HL-60 (cell line): ENCODE results near the gene FOS.

ENCODE experiments used
- GABPA ChIP-seq: IDR thresholded peaks from 2 replicates; pipeline ENCODE4 v1.6.1; 2012; ENCODE audit warnings: low read depth
- POLR2AphosphoS5 ChIP-seq: IDR thresholded peaks from 2 replicates; pipeline ENCODE4 v1.6.1; 2012; ENCODE audit warnings: low read depth
- REST ChIP-seq: IDR thresholded peaks from 2 replicates; pipeline ENCODE4 v1.6.1; 2012; ENCODE audit warnings: low read depth; ENCODE audit not compliant: insufficient replicate concordance
- SPI1 ChIP-seq: IDR thresholded peaks from 2 replicates; pipeline ENCODE4 v1.6.1; 2012; ENCODE audit warnings: low read depth, mild to moderate bottlenecking, borderline replicate concordance
- TF ChIP-seq, protein P1 (sequence below): IDR thresholded peaks from one replicate; pipeline ENCODE4 v1.5.1; 2011; ENCODE audit warnings: low read length, control low read depth, inconsistent platforms; ENCODE audit not compliant: insufficient read depth

- TF ChIP-seq, protein P1, sequence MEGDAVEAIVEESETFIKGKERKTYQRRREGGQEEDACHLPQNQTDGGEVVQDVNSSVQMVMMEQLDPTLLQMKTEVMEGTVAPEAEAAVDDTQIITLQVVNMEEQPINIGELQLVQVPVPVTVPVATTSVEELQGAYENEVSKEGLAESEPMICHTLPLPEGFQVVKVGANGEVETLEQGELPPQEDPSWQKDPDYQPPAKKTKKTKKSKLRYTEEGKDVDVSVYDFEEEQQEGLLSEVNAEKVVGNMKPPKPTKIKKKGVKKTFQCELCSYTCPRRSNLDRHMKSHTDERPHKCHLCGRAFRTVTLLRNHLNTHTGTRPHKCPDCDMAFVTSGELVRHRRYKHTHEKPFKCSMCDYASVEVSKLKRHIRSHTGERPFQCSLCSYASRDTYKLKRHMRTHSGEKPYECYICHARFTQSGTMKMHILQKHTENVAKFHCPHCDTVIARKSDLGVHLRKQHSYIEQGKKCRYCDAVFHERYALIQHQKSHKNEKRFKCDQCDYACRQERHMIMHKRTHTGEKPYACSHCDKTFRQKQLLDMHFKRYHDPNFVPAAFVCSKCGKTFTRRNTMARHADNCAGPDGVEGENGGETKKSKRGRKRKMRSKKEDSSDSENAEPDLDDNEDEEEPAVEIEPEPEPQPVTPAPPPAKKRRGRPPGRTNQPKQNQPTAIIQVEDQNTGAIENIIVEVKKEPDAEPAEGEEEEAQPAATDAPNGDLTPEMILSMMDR: peak; percentile 45
- TF ChIP-seq REST: no peak
- no peak for TF ChIP-seq POLR2AphosphoS5
- no peak for TF ChIP-seq SPI1
- no peak for TF ChIP-seq GABPA
These were observed 29.2 kb downstream of the FOS start for GRCh38 chr14:75307700-75308379.
